IPS-18c (cell line): ENCODE measurements around the gene AOPEP.

Experiments
- H3K4me3 ChIP-seq: 2 replicates; pipeline ENCODE4 v1.7.0; 2013; ENCODE audit warnings: low read depth, mild to moderate bottlenecking, low read length, moderate library complexity; ENCODE audit not compliant: insufficient read depth
- H3K9me3 ChIP-seq: one replicate; pipeline ENCODE4 v1.6.1; 2013; ENCODE audit warnings: mild to moderate bottlenecking, low read length, moderate library complexity; ENCODE audit not compliant: control insufficient read depth, insufficient read depth

Gene AOPEP

GRCh38 chr9:95088421-95089161, 362.1 kb downstream of the AOPEP start:
- H3K4me3 ChIP-seq = no peak overlapping the region
- no peaks in the 10 kb centered on the region for H3K9me3 ChIP-seq

GRCh38 chr9:95089257-95090022, 362.9 kb downstream of the AOPEP start:
- Histone ChIP-seq H3K9me3 (no peaks in the 10 kb centered on the region), H3K4me3 (no peak overlapping the region)

- H3K9me3 ChIP-seq = no peaks in the 10 kb centered on the region
- H3K4me3 ChIP-seq = no peak overlapping the region
These were observed 363.7 kb downstream of the AOPEP start for GRCh38 chr9:95090023-95090791.

GRCh38 chr9:95090871-95091577, 364.5 kb downstream of the AOPEP start:
- no peak overlapping the region for H3K4me3 ChIP-seq
- H3K9me3 ChIP-seq = no peaks in the 10 kb centered on the region

GRCh38 chr9:95091601-95092261, 365.2 kb downstream of the AOPEP start:
- Histone ChIP-seq H3K9me3 (no peaks in the 10 kb centered on the region), H3K4me3 (no peak overlapping the region)

- H3K4me3 ChIP-seq = no peak overlapping the region
- H3K9me3 ChIP-seq = no peaks in the 10 kb centered on the region
These were observed 366.0 kb downstream of the AOPEP start for GRCh38 chr9:95092262-95093072.

GRCh38 chr9:95093586-95093985, 367.1 kb downstream of the AOPEP start:
- no peak overlapping the region for H3K4me3 ChIP-seq
- no peaks in the 10 kb centered on the region for H3K9me3 ChIP-seq

GRCh38 chr9:95094002-95094401, 367.5 kb downstream of the AOPEP start:
- H3K4me3 ChIP-seq = no peak overlapping the region
- H3K9me3 ChIP-seq = no peaks in the 10 kb centered on the region

GRCh38 chr9:95095641-95096355, 369.3 kb downstream of the AOPEP start:
- H3K4me3 ChIP-seq = no peak overlapping the region

GRCh38 chr9:95096381-95096780, 369.9 kb downstream of the AOPEP start:
- no peaks in the 10 kb centered on the region for H3K9me3 ChIP-seq
- no peak overlapping the region for H3K4me3 ChIP-seq

More at GRCh38 chr9:95095641-95096355, 369.3 kb downstream of the AOPEP start:
- no peaks in the 10 kb centered on the region for H3K9me3 ChIP-seq

- H3K4me3 ChIP-seq = no peak overlapping the region
These were observed 370.3 kb downstream of the AOPEP start for GRCh38 chr9:95096807-95097206.

GRCh38 chr9:95097279-95097678, 370.8 kb downstream of the AOPEP start:
- H3K9me3 ChIP-seq = no peaks in the 10 kb centered on the region
- no peak overlapping the region for H3K4me3 ChIP-seq

More at GRCh38 chr9:95096807-95097206, 370.3 kb downstream of the AOPEP start:
- no peaks in the 10 kb centered on the region for H3K9me3 ChIP-seq

- Histone ChIP-seq H3K4me3 (no peak overlapping the region), H3K9me3 (no peaks in the 10 kb centered on the region)
These were observed 372.0 kb downstream of the AOPEP start for GRCh38 chr9:95098391-95098921.

GRCh38 chr9:95099321-95100070, 373.0 kb downstream of the AOPEP start:
- no peaks in the 10 kb centered on the region for H3K9me3 ChIP-seq
- no peak overlapping the region for H3K4me3 ChIP-seq
